NCI-H748 (cell line): ENCODE measurements around the gene LRCH2.

ENCODE experiments used
- DNase-seq: peaks from one replicate; lab custom pipeline; 2025; ENCODE audit not compliant: unreplicated experiment; lab: John Stamatoyannopoulos, UW

LRCH2 gene

DNA sequence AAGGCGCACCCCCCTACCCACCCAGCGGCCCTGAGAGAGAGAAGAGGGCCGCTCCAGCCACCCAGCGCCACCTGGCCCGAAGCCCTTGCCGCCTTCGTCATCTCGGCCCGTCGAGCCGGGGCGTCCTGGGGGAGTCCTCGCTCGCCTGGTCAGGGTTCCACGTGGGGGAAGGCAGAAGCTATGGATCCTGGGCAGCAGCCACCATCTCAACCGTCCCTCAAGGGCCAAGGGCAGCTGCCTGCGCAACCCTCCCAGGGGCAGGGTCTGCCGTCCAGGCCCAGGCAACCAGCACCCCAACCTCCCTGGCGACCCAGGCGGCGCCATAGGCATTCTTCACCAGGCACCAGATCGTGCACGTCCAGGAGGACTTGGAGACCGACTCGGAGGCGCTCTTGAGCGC lies 165.0 kb downstream of the LRCH2 start:
- DNase-seq = no peak

DNA sequence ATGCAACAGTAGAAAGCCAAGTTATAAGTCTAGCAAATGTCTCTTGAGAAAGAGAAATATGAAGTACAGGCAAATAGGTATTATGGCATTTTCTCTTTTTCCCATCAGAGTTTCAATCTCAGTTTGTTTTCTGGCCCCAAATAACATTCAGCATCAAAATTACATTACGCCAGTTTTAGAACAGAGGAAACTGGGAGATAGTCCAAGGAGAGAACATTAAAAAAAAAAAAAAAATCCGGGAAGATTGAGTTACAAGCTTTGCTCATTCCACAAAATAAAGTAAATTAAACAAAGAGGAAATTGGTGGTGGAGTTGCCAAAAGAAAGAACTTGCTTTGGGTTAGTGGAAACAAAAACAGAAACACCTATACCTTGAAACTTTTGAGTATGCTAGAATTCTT lies 166.1 kb downstream of the LRCH2 start:
- DNase-seq = no peak

GRCh38 chrX:115065304-115065703 lies 168.6 kb downstream of the LRCH2 start:
- no peak for DNase-seq
